Activated CD8-positive, alpha-beta memory T cell treated with anti-CD3 and anti-CD28 coated beads for 1 hour (primary cell): ENCODE data around the gene KRTAP10-4.
A peak's percentile ranks its signal among the peaks of the same experiment; 100 is the strongest.

Experiments used
- DNase-seq, 2 donors: peaks; one replicate each; pipeline ENCODE4 v3.0.0-alpha.2; 2020; ENCODE audit warnings: low read depth in 1 of 2; ENCODE audit errors: extremely low read depth in 1 of 2

The KRTAP10-4 gene

DNA sequence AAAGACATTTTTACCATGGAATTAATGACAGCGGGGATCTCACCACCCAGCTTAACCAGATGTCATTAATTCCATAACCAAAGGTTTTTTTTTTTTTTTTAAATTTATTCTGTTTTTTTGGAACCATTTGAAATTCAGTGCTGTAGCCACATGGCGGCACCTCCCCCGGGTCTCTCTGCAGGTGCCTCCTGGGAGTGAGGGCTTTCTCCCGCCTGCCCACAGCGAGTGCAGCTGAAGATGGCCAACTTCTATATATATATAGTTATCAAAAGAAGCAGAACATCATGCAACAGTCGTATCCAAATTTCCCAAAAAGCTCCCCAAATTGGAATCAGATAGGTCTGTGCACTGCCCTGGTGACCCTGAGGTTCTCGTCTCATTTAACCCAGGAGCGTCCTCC lies 41.9 kb downstream of the KRTAP10-4 start:
- no peak for DNase-seq

DNA sequence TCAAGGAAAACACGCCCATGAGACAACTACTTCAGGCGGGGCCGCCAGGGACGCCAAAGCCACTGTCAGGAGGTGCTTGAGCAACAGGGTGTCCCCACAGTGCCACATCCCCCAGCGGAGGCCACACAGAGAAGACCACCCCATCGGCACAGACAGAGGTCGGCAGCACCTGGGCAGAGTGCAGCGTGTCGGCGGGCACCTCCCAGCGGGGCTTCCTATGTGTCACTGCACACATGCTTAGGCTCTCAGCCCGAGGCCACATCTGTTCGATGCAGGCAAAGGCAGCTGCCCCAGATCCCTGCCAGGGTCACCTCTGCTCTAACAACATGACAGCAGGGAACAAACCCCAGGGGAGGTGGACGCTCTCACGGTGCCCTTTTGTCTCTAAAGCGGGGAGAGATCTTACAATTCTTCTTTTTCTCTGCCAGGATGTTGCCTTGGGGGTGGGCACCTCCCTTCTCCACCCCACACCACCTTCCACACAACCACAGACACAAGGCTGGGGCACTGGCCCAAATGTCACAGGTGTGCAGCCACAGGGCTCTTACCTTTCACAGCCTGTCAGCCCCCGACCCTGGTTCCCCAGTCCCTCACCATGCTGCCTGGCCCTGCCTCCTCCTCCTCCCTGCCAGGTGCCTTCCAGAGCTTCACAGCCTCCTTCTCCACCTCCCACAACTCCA lies 42.5 kb downstream of the KRTAP10-4 start:
- DNase-seq: no peak

DNA sequence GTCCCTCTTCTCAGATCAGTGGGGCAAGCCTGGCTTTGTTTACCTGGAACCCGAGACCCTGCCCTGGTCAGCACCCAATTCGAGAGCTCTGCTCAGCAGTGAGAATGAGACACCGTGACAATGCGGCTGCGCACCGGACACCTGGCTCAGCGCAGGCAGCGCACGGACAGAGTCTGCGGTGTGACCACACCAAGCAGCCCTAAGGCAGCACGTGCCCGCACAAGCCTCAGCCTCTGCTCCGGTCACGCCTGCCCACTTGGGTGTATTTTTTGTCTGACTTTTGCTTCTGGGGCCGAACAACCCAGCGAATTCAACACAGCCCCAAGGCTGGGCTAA lies 43.0 kb downstream of the KRTAP10-4 start:
- DNase-seq: no peak

DNA sequence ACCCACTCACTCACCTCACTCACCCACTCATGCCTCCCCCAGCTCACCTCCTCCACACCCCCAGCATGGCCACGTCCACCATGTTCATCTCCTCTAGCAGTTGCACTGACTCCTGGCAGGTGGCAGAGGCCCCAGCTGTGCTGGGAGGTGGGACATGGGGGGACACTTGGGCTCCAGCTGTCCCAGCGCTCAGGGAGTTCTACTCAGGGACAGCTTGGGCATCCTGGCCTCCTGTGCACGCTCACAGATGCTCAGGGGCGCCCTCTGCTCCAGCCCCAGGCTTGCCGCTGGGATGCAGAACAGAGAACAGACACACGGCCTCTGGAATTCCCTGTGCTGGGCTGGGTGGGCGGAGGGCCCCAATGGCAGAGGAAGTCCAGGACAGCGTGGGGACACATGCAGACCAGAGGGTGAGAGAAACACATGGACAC lies 43.6 kb downstream of the KRTAP10-4 start:
- no peak for DNase-seq

DNA sequence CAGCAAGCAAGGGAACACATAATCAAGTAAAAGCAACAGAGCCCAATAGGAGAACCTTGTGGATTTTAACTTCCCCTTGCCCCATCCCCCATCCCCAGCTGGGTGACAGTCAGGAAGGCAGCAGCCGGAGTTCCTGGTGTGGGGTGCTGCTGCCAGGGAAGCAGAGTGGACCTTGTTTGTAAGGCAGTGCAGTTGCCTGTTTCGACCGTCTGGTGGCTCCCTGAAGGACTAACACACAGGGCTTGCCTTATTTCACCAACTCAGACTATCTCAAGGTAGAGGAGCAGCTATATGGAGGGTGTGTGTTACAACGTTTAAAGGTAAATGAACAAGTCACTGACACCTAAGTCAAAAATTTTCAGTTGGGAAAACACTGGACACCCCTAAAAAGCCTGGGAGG lies 45.0 kb downstream of the KRTAP10-4 start:
- no peak for DNase-seq

DNA sequence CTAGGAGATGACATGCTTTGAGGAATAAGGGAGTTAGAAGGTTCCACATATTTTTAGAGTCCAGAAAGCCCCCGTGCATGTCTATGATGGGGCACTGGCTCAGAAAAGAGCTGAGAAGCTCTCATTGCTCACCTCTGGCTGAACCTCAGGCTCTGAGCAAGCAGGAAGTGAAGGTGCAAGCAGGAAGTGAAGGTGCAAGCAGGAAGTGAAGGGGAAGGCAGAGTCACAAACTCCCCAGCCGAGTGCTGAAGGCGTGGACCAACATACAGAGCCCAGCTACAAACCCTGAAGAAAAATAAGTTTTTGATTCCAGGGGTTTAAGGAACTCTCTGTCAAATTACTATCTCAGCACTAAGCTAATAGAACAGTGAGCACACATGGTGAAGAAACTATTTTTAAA lies 45.4 kb downstream of the KRTAP10-4 start:
- DNase-seq: peak; percentile 23 to 25

DNA sequence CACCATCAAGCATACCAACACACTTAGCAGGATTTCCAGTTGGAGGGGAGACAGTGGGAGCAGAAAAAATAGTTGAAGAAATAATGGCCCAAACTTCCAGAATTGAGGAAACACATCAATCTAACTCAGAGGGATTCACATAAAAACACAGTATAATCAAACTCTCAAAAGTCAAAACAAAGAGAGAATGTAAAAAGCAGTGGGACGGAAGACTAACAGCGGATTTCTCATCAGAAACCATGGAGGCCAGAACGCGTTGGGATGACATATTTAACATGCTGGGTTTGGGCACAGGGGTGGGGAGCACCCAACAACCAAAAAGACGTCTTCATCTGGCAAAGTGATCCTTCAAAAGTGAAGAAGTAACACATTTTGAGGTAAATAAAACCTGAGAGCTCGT lies 46.4 kb downstream of the KRTAP10-4 start:
- DNase-seq: no peak

DNA sequence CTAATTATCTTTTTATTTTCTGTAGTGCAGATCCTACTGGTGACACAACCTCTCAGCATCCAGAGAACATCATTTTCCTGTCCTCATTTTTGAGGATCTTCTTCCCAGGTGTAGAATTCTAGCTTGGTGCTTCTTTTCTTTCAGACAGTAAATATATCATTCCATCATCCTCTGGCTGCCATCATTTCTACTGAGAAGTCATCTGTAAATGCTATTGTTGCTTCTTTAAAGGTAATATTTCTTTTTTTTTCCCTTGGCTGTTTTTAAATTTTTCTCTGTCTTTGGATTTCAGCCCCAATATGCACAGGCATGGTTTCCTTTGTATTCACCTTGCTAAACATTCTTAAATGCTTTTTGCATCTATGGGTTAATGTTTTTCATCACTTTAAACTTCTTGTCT lies 50.0 kb downstream of the KRTAP10-4 start:
- DNase-seq: no peak
